ENCODE results near the gene CHKA.

The CHKA gene

GRCh38 chr11:68028802-68029545 is 92.2 kb downstream of the CHKA start:
- Histone ChIP-seq H4K20me1 (ENCODE audit: insufficient read depth, low read length, poor library complexity, severe bottlenecking) (peaks cover 8% of the 10 kb centered on the region), H3K9me2 (replicated peaks; ENCODE audit: low read depth, low read length) (no peaks in the 10 kb centered on the region), H3K4me1 (ENCODE audit: insufficient read depth, low read length, poor library complexity, severe bottlenecking) (peaks cover 27% of the 10 kb centered on the region), H3F3A (ENCODE audit: low read depth) (peaks cover 3% of the 10 kb centered on the region; the same call in 1 of the 2 replicates), H3K27me3 (ENCODE audit: insufficient read depth, low read length, poor library complexity, severe bottlenecking) (no peaks in the 10 kb centered on the region), H3K9me3 (ENCODE audit: insufficient read depth, low read depth, low read length) (no peaks in the 10 kb centered on the region), H3K36me3 (ENCODE audit: insufficient read depth, low read length) (peaks cover 2% of the 10 kb centered on the region; the same call in 1 of the 2 replicates), H3K4me3 (ENCODE audit: low read length, poor library complexity, severe bottlenecking) (peak overlapping the region; percentile 100), H2AFZ (ENCODE audit: low read length) (no peak overlapping the region), H3K9ac (ENCODE audit: low read depth, low read length, poor library complexity, severe bottlenecking) (peak overlapping the region; percentile 83), H3K4me2 (ENCODE audit: low read depth, low read length, poor library complexity, severe bottlenecking) (peak overlapping the region; percentile 96), H3K79me2 (ENCODE audit: insufficient read depth, low read length) (peaks cover 42% of the 10 kb centered on the region)
- no peak for TF ChIP-seq CTCF (conservative IDR thresholded peaks at IDR 0.05; ENCODE audit: low read length)
- TF ChIP-seq EZH2phosphoT487 (IDR thresholded peaks at IDR 0.05; ENCODE audit: borderline replicate concordance), result no peak

GRCh38 chr11:68027667-68028066 is 93.5 kb downstream of the CHKA start:
- Histone ChIP-seq H3K27me3 (ENCODE audit: insufficient read depth, low read length, poor library complexity, severe bottlenecking) (no peaks in the 10 kb centered on the region), H3F3A (ENCODE audit: low read depth) (peaks cover 3% of the 10 kb centered on the region; the same call in 1 of the 2 replicates), H3K4me1 (ENCODE audit: insufficient read depth, low read length, poor library complexity, severe bottlenecking) (peaks cover 27% of the 10 kb centered on the region), H3K79me2 (ENCODE audit: insufficient read depth, low read length) (peaks cover 31% of the 10 kb centered on the region), H3K4me3 (ENCODE audit: low read length, poor library complexity, severe bottlenecking) (no peak overlapping the region), H3K36me3 (ENCODE audit: insufficient read depth, low read length) (no peaks in the 10 kb centered on the region), H2AFZ (ENCODE audit: low read length) (no peak overlapping the region), H3K9ac (ENCODE audit: low read depth, low read length, poor library complexity, severe bottlenecking) (no peak overlapping the region), H4K20me1 (ENCODE audit: insufficient read depth, low read length, poor library complexity, severe bottlenecking) (peaks cover 8% of the 10 kb centered on the region), H3K4me2 (ENCODE audit: low read depth, low read length, poor library complexity, severe bottlenecking) (no peak overlapping the region), H3K9me2 (replicated peaks; ENCODE audit: low read depth, low read length) (no peaks in the 10 kb centered on the region), H3K9me3 (ENCODE audit: insufficient read depth, low read depth, low read length) (no peaks in the 10 kb centered on the region)
- TF ChIP-seq EZH2phosphoT487 (IDR thresholded peaks at IDR 0.05; ENCODE audit: borderline replicate concordance), result no peak
- no peak for TF ChIP-seq CTCF (conservative IDR thresholded peaks at IDR 0.05; ENCODE audit: low read length)

GRCh38 chr11:68026391-68027105 is 94.6 kb downstream of the CHKA start:
- peaks cover 3% of the 10 kb centered on the region; the same call in 1 of the 2 replicates for H3F3A ChIP-seq (ENCODE audit: low read depth)
- H3K9me2 ChIP-seq (replicated peaks; ENCODE audit: low read depth, low read length), result no peaks in the 10 kb centered on the region
- H2AFZ ChIP-seq (ENCODE audit: low read length), result no peak overlapping the region
- no peak overlapping the region for H3K9ac ChIP-seq (ENCODE audit: low read depth, low read length, poor library complexity, severe bottlenecking)
- H3K9me3 ChIP-seq (ENCODE audit: insufficient read depth, low read depth, low read length), result no peaks in the 10 kb centered on the region
- H3K4me3 ChIP-seq (ENCODE audit: low read length, poor library complexity, severe bottlenecking), result no peak overlapping the region
- peaks cover 6% of the 10 kb centered on the region for H4K20me1 ChIP-seq (ENCODE audit: insufficient read depth, low read length, poor library complexity, severe bottlenecking)
- peaks cover 18% of the 10 kb centered on the region for H3K4me1 ChIP-seq (ENCODE audit: insufficient read depth, low read length, poor library complexity, severe bottlenecking)
- no peak overlapping the region for H3K4me2 ChIP-seq (ENCODE audit: low read depth, low read length, poor library complexity, severe bottlenecking)
- no peak for TF ChIP-seq EZH2phosphoT487 (IDR thresholded peaks at IDR 0.05; ENCODE audit: borderline replicate concordance)
- TF ChIP-seq CTCF (conservative IDR thresholded peaks at IDR 0.05; ENCODE audit: low read length), result no peak
- H3K36me3 ChIP-seq (ENCODE audit: insufficient read depth, low read length), result no peaks in the 10 kb centered on the region
- H3K79me2 ChIP-seq (ENCODE audit: insufficient read depth, low read length), result peaks cover 19% of the 10 kb centered on the region
- no peaks in the 10 kb centered on the region for H3K27me3 ChIP-seq (ENCODE audit: insufficient read depth, low read length, poor library complexity, severe bottlenecking)
